Transverse colon (tissue), 3 donors: ENCODE results near the gene SCGB3A1.

Source experiments
- EP300 ChIP-seq: sonication (generic); formaldehyde crosslinking; IDR thresholded peaks from one replicate; pipeline ENCODE4 v1.6.1; 2017; ENCODE audit warnings: antibody characterized with exemption, low read depth
- POLR2A ChIP-seq: fragments of 450-650 bp; IDR thresholded peaks from one replicate; pipeline ENCODE4 v1.6.1; 2016; ENCODE audit warnings: antibody characterized with exemption, mild to moderate bottlenecking, moderate library complexity
- TF ChIP-seq, protein P1 (sequence below), 5 experiments: fragments of 200-600 bp in 3 of 5; fragments of 450-650 bp in 2 of 5; sonication (generic) in 3 of 5; IDR thresholded peaks; 1 replicate in 2 of 5; 2 replicates in 3 of 5; pipeline ENCODE4 v1.5.1; 2016 to 2017; ENCODE audit warnings: antibody characterized with exemption in 5 of 5, inconsistent platforms in 3 of 5, mild to moderate bottlenecking in 2 of 5, moderate library complexity in 1 of 5

DNA sequence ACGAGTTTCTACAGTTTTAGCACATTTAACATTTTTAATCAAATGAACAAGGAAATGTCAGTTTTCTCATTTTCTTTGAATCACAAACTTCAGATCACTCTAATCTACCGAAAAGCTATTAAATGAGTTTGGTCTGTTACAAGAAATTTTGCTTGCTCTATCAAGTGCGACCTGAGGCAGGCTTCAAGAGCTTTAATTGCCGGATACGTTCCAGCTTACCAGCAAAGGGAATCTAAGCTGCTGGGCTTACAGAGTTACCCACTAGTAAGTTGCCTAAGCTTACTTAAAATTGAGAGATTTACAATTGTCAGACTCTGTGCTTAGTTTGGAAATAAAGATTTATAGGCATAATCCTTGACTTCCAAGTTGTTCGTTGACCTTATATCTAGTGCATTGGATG is 10.6 kb downstream of the SCGB3A1 start:
- TF ChIP-seq EP300 (no peak), POLR2A (no peak)
- TF ChIP-seq, protein P1, sequence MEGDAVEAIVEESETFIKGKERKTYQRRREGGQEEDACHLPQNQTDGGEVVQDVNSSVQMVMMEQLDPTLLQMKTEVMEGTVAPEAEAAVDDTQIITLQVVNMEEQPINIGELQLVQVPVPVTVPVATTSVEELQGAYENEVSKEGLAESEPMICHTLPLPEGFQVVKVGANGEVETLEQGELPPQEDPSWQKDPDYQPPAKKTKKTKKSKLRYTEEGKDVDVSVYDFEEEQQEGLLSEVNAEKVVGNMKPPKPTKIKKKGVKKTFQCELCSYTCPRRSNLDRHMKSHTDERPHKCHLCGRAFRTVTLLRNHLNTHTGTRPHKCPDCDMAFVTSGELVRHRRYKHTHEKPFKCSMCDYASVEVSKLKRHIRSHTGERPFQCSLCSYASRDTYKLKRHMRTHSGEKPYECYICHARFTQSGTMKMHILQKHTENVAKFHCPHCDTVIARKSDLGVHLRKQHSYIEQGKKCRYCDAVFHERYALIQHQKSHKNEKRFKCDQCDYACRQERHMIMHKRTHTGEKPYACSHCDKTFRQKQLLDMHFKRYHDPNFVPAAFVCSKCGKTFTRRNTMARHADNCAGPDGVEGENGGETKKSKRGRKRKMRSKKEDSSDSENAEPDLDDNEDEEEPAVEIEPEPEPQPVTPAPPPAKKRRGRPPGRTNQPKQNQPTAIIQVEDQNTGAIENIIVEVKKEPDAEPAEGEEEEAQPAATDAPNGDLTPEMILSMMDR (IDR thresholded peaks at IDR 0.05): no peak
